HuH-7.5 (cell line): ENCODE measurements around the gene SMIM35.
"Not testable (repeated sequence)": the region's sequence is repeated elsewhere in the genome, so short reads cannot be mapped to it uniquely, and the experiment has no call there.

ENCODE experiments used
- DNase-seq: peaks from one replicate; pipeline ENCODE4 v3.0.0; 2011; ENCODE audit warnings: low spot score

Gene SMIM35

GRCh38 chr11:118027694-118028093 lies 59.1 kb downstream of the SMIM35 start:
- no peak for DNase-seq

- no peak for DNase-seq
Observed at GRCh38 chr11:118021146-118021545, 65.6 kb downstream of the SMIM35 start.

GRCh38 chr11:118018401-118018800 lies 68.4 kb downstream of the SMIM35 start:
- DNase-seq, result no peak

GRCh38 chr11:118017631-118018315 lies 69.0 kb downstream of the SMIM35 start:
- DNase-seq, result no peak

- DNase-seq, result no peak
Observed at GRCh38 chr11:118017111-118017510, 69.7 kb downstream of the SMIM35 start.

- no peak for DNase-seq
Observed at GRCh38 chr11:118016104-118016503, 70.7 kb downstream of the SMIM35 start.

GRCh38 chr11:118015385-118015841 lies 71.3 kb downstream of the SMIM35 start:
- no peak for DNase-seq

- DNase-seq, result no peak
Observed at GRCh38 chr11:118014022-118014421, 72.7 kb downstream of the SMIM35 start.

GRCh38 chr11:118012083-118012669 lies 74.6 kb downstream of the SMIM35 start:
- DNase-seq, result no peak

- no peak for DNase-seq
Observed at GRCh38 chr11:118010738-118011461, 75.9 kb downstream of the SMIM35 start.

GRCh38 chr11:118009864-118010737 lies 76.7 kb downstream of the SMIM35 start:
- DNase-seq, result no peak

GRCh38 chr11:118008271-118008911 lies 78.4 kb downstream of the SMIM35 start:
- no peak for DNase-seq

GRCh38 chr11:118007563-118008270 lies 79.0 kb downstream of the SMIM35 start:
- DNase-seq, result not testable (repeated sequence)

- DNase-seq, result no peak
Observed at GRCh38 chr11:118007040-118007439, 79.7 kb downstream of the SMIM35 start.

GRCh38 chr11:118006153-118006534 lies 80.6 kb downstream of the SMIM35 start:
- no peak for DNase-seq

- DNase-seq, result no peak
Observed at GRCh38 chr11:118005224-118006152, 81.3 kb downstream of the SMIM35 start.

- DNase-seq, result no peak
Observed at GRCh38 chr11:118004543-118005223, 82.1 kb downstream of the SMIM35 start.

- no peak for DNase-seq
Observed at GRCh38 chr11:118003456-118003855, 83.3 kb downstream of the SMIM35 start.
